Neural crest cell (in vitro differentiated cells): ENCODE data around the gene TENM3. TPM values are rescaled to one million over a fixed set of nuclear protein-coding genes. Genes with fewer than 3 reads are reported as not detected.
A peak's percentile ranks its signal among the peaks of the same experiment; 100 is the strongest.

Experiments
- DNase-seq: peaks from one replicate; pipeline ENCODE4 v3.0.0; 2021; ENCODE audit warnings: low read depth, mixed read lengths, low spot score
- H3K27ac Mint-ChIP-seq: one replicate; pipeline ENCODE4 v1.8.0; 2021; ENCODE audit warnings: mild to moderate bottlenecking, mixed read lengths; ENCODE audit not compliant: unreplicated experiment
- H3K27me3 Mint-ChIP-seq: 2 replicates; pipeline ENCODE4 v1.8.0; 2021; ENCODE audit warnings: low read depth, mild to moderate bottlenecking, mixed read lengths
- H3K36me3 Mint-ChIP-seq: 2 replicates; pipeline ENCODE4 v1.8.0; 2021; ENCODE audit warnings: low read depth, mild to moderate bottlenecking, mixed read lengths
- H3K4me1 Mint-ChIP-seq: 2 replicates; pipeline ENCODE4 v1.8.0; 2021; ENCODE audit warnings: mixed read lengths
- H3K4me3 Mint-ChIP-seq: one replicate; pipeline ENCODE4 v1.8.0; 2021; ENCODE audit warnings: mild to moderate bottlenecking, mixed read lengths
- H3K9me3 Mint-ChIP-seq: 2 replicates; pipeline ENCODE4 v1.8.0; 2021; ENCODE audit warnings: mixed read lengths
- total RNA-seq: library from RNA; stranded (reverse); gene quantifications from 2 replicates; pipeline ENCODE4 v1.2.1, GENCODE V29; 2021
- TF ChIP-seq, protein P1 (sequence below): fragments of 200-600 bp; sonication (generic); conservative IDR thresholded peaks from 2 replicates; pipeline ENCODE4 v1.5.0; 2021; ENCODE audit warnings: antibody characterized with exemption, mild to moderate bottlenecking

TENM3 gene
- total RNA-seq, 1 donor from 2014 or later: 43.9 TPM

DNA sequence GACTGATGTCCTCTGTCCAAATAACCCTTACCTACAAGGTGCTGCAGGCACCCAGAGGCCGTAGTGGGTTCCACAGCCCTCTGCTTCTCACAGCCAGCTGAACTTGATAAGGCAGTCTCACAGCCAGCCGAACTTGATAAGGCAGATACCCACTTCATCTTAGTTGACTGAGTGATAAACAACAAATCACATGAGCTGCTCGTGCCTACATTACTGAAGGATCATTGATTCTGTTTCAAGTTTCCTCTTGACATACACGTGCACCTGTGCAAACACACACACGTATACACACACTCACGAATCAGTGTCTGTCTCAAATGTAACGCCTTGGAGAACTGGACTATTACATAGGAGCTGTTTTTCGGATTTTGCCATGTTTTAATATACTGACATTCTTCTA lies 397.7 kb downstream of the TENM3 start:
- Mint-ChIP-seq H3K27me3 (no peaks in the 10 kb centered on the region), H3K27ac (no peak overlapping the region), H3K9me3 (peaks cover 4% of the 10 kb centered on the region), H3K4me3 (no peak overlapping the region), H3K36me3 (peaks cover 10% of the 10 kb centered on the region), H3K4me1 (no peaks in the 10 kb centered on the region)
- TF ChIP-seq, protein P1, sequence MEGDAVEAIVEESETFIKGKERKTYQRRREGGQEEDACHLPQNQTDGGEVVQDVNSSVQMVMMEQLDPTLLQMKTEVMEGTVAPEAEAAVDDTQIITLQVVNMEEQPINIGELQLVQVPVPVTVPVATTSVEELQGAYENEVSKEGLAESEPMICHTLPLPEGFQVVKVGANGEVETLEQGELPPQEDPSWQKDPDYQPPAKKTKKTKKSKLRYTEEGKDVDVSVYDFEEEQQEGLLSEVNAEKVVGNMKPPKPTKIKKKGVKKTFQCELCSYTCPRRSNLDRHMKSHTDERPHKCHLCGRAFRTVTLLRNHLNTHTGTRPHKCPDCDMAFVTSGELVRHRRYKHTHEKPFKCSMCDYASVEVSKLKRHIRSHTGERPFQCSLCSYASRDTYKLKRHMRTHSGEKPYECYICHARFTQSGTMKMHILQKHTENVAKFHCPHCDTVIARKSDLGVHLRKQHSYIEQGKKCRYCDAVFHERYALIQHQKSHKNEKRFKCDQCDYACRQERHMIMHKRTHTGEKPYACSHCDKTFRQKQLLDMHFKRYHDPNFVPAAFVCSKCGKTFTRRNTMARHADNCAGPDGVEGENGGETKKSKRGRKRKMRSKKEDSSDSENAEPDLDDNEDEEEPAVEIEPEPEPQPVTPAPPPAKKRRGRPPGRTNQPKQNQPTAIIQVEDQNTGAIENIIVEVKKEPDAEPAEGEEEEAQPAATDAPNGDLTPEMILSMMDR: no peak
- DNase-seq: no peak

DNA sequence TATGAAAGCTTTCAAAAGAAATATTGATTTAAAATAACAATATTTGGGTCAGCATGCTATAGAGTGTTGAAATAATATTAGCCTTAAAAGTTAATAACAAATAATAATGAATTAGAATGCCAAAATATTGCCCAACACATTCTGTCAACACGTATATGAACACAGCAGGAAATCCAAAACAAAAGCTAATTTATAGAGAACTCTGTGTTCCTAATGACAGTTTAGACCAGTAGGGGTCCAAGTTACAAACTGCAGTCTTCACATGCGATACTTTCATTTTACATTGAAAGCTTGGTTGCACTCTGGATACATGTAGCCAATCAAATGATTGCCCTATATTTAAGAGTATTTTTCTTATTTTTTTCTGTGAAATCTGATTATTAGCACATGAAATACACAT lies 399.6 kb downstream of the TENM3 start:
- H3K36me3 Mint-ChIP-seq: peaks cover 13% of the 10 kb centered on the region
- TF ChIP-seq, protein P1: peak; percentile 46
- no peaks in the 10 kb centered on the region for H3K4me1 Mint-ChIP-seq
- peaks cover 6% of the 10 kb centered on the region for H3K9me3 Mint-ChIP-seq
- H3K4me3 Mint-ChIP-seq: no peak overlapping the region
- DNase-seq: no peak
- no peak overlapping the region for H3K27ac Mint-ChIP-seq
- H3K27me3 Mint-ChIP-seq: no peaks in the 10 kb centered on the region

DNA sequence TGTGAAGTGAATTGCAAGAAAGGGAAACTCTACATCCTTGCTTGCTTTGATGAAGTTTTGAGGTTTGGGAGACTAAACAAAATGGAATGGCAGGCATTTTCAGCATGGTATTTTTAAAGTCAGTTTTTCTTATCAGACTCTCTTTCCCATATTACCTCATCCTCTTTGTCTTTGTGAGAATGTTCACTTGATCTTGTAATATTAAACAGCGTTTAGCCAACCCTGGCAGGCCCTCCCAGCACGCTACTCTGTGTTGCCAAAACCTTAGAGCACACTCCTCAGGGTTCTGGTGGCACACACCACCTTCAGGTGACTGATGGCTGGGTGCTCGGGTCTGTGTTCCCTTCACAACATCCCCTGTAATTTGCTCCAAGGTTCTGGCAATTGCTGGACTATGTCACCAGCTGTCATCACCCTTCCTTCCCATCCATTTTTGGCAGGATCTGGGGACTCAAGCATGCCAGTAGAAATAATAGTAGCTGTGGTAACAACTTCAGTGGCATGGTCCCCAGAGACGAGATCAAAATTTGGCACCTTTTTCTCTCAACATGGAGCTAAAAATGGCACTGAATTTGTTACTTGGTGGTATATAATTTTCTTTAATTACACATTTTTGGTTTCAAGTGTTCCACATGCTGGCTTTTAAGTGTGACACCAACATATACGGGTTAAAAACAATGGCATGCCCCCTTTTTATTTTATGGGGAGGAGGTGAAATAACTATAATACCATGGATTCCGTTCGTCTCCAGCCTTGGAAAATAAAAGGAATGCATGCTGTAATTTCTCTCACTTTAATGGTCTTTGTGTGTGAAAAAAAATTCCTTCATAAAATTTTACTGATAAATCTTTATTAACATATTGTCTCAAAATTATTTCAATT lies 400.8 kb downstream of the TENM3 start:
- Mint-ChIP-seq H3K9me3 (peaks cover 6% of the 10 kb centered on the region), H3K36me3 (peaks cover 13% of the 10 kb centered on the region), H3K27me3 (no peaks in the 10 kb centered on the region), H3K4me1 (no peaks in the 10 kb centered on the region), H3K4me3 (no peak overlapping the region), H3K27ac (no peak overlapping the region)
- DNase-seq: no peak
- TF ChIP-seq, protein P1: no peak

DNA sequence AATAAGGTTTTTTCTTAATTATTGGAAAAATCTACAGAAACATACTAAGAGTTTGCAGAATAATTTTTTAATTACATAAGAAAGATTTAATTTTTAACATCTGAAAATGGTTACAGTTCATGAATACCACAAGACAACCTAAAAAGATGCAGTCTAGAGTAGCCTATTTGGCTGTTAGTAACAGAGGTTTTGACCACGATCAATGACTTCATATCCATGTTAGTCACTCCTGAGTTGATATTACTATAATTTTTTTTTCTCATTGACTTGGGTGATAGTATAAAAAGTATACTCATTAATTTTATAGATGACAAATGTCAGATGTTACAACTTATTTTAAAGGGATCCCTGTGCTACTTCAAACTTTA lies 401.5 kb downstream of the TENM3 start:
- H3K36me3 Mint-ChIP-seq: peaks cover 13% of the 10 kb centered on the region
- H3K4me1 Mint-ChIP-seq: no peaks in the 10 kb centered on the region
- no peak overlapping the region for H3K4me3 Mint-ChIP-seq
- H3K27me3 Mint-ChIP-seq: no peaks in the 10 kb centered on the region
- H3K27ac Mint-ChIP-seq: no peak overlapping the region
- peaks cover 6% of the 10 kb centered on the region for H3K9me3 Mint-ChIP-seq
- TF ChIP-seq, protein P1: no peak
- no peak for DNase-seq

DNA sequence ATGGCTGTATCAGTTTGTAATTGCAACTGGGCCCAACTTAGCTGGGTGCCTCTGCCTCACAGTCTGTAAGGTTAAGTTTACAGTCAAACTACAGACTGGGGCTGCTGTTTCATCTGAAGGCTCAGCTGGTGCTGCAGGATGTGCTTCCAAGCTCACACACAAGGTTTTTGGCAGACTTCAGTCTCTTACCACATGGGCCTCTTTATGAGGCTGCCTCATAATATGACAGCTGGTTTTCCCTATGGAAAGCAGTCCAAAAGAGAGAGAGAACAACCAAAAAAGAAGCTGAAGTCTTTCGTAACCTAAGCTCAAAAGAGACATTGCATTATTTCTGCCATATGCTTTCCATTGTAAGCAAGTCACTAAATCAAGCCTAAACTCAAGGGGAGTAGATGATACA lies 402.3 kb downstream of the TENM3 start:
- TF ChIP-seq, protein P1: no peak
- peaks cover 13% of the 10 kb centered on the region for H3K36me3 Mint-ChIP-seq
- H3K9me3 Mint-ChIP-seq: peaks cover 6% of the 10 kb centered on the region
- H3K4me1 Mint-ChIP-seq: no peaks in the 10 kb centered on the region
- no peak overlapping the region for H3K27ac Mint-ChIP-seq
- H3K4me3 Mint-ChIP-seq: no peak overlapping the region
- no peak for DNase-seq
- H3K27me3 Mint-ChIP-seq: no peaks in the 10 kb centered on the region
